H9 (cell line): ENCODE results near the gene PRKCB. TPM values are rescaled to one million over a fixed set of nuclear protein-coding genes. Genes with fewer than 3 reads are reported as not detected.

Experiments
- DNase-seq: peaks from one replicate; pipeline ENCODE4 v3.0.0-alpha.2; 2017
- H2AFZ ChIP-seq: one replicate; pipeline ENCODE4 v1.6.1; 2013; ENCODE audit warnings: mild to moderate bottlenecking, low read length, control low read depth, moderate library complexity
- H2AK5ac ChIP-seq: 2 replicates; pipeline ENCODE4 v1.6.1; 2013; ENCODE audit warnings: low read length, control low read depth, mixed read lengths; ENCODE audit not compliant: insufficient read length
- H2BK120ac ChIP-seq: one replicate; pipeline ENCODE4 v1.6.1; 2013; ENCODE audit warnings: low read depth, mild to moderate bottlenecking, low read length, control low read depth, inconsistent platforms; ENCODE audit not compliant: poor library complexity, severe bottlenecking
- H2BK12ac ChIP-seq: 2 replicates; pipeline ENCODE4 v1.6.1; 2013; ENCODE audit warnings: low read length, control low read depth, mixed read lengths, low read depth; ENCODE audit not compliant: insufficient read length
- H2BK15ac ChIP-seq: 2 replicates; pipeline ENCODE4 v1.6.1; 2013; ENCODE audit warnings: low read depth, low read length, control low read depth
- H2BK20ac ChIP-seq: one replicate; pipeline ENCODE4 v1.6.1; 2013; ENCODE audit warnings: low read depth, mild to moderate bottlenecking, low read length, control low read depth, inconsistent platforms; ENCODE audit not compliant: poor library complexity, severe bottlenecking
- H2BK5ac ChIP-seq: 2 replicates; pipeline ENCODE4 v1.6.1; 2013; ENCODE audit warnings: low read length, control low read depth, mixed read lengths; ENCODE audit not compliant: insufficient read length
- H3K14ac ChIP-seq: 2 replicates; pipeline ENCODE4 v1.6.1; 2013; ENCODE audit warnings: low read length, control low read depth; ENCODE audit not compliant: insufficient read depth
- H3K18ac ChIP-seq: 2 replicates; pipeline ENCODE4 v1.6.1; 2013; ENCODE audit warnings: low read depth, mild to moderate bottlenecking, mixed read lengths, low read length, control low read depth; ENCODE audit not compliant: insufficient read length
- H3K23ac ChIP-seq: 2 replicates; pipeline ENCODE4 v1.6.1; 2013; ENCODE audit warnings: low read length, control low read depth, mixed read lengths, low read depth; ENCODE audit not compliant: insufficient read length
- H3K23me2 ChIP-seq: 2 replicates; pipeline ENCODE4 v1.6.1; 2013; ENCODE audit warnings: low read depth, mild to moderate bottlenecking, mixed read lengths, low read length, control low read depth; ENCODE audit not compliant: insufficient read length, poor library complexity, severe bottlenecking
- H3K27ac ChIP-seq: 2 replicates; pipeline ENCODE4 v1.5.1; 2013; ENCODE audit warnings: low read length, control low read depth, mixed read lengths, low read depth; ENCODE audit not compliant: insufficient read length
- H3K27me3 ChIP-seq: 2 replicates; pipeline ENCODE4 v1.6.1; 2013; ENCODE audit warnings: low read length, control low read depth, inconsistent platforms; ENCODE audit not compliant: insufficient read depth
- H3K4ac ChIP-seq: 2 replicates; pipeline ENCODE4 v1.6.1; 2013; ENCODE audit warnings: low read depth, mild to moderate bottlenecking, control low read depth, inconsistent platforms, low read length, moderate library complexity
- H3K4me1 ChIP-seq: 2 replicates; pipeline ENCODE4 v1.6.1; 2013; ENCODE audit warnings: low read length, control low read depth, inconsistent platforms; ENCODE audit not compliant: insufficient read depth
- H3K4me2 ChIP-seq: 2 replicates; pipeline ENCODE4 v1.6.1; 2013; ENCODE audit warnings: low read length, control low read depth, mixed read lengths; ENCODE audit not compliant: insufficient read length, insufficient read depth
- H3K56ac ChIP-seq: 2 replicates; pipeline ENCODE4 v1.6.1; 2013; ENCODE audit warnings: low read depth, mild to moderate bottlenecking, mixed read lengths, low read length, control low read depth; ENCODE audit not compliant: insufficient read length
- H3K79me1 ChIP-seq: 2 replicates; pipeline ENCODE4 v1.6.1; 2013; ENCODE audit warnings: low read depth, mild to moderate bottlenecking, moderate library complexity, low read length, control low read depth, inconsistent platforms; ENCODE audit not compliant: insufficient read depth, poor library complexity, severe bottlenecking
- H3K79me2 ChIP-seq: 2 replicates; pipeline ENCODE4 v1.6.1; 2013; ENCODE audit warnings: low read length, control low read depth, inconsistent platforms; ENCODE audit not compliant: insufficient read depth
- H3K9ac ChIP-seq: 2 replicates; pipeline ENCODE4 v1.6.1; 2013; ENCODE audit warnings: low read length, control low read depth, mixed read lengths; ENCODE audit not compliant: insufficient read length; ENCODE audit errors: extremely low read depth
- H3K9me3 ChIP-seq: one replicate; pipeline ENCODE4 v1.6.1; 2013; ENCODE audit warnings: low read depth, low read length, inconsistent platforms; ENCODE audit not compliant: control insufficient read depth
- H3T11ph ChIP-seq: one replicate; pipeline ENCODE4 v1.6.1; 2013; ENCODE audit warnings: mild to moderate bottlenecking, low read length, control low read depth, inconsistent platforms
- H4K20me1 ChIP-seq: one replicate; pipeline ENCODE4 v1.6.1; 2013; ENCODE audit not compliant: control insufficient read depth, insufficient read length, insufficient read depth
- H4K5ac ChIP-seq: 2 replicates; pipeline ENCODE4 v1.6.1; 2013; ENCODE audit warnings: low read depth, mild to moderate bottlenecking, mixed read lengths, low read length, control low read depth; ENCODE audit not compliant: insufficient read length
- H4K8ac ChIP-seq: replicated peaks from 2 replicates; pipeline ENCODE4 v1.6.1; 2013; ENCODE audit warnings: low read length, control low read depth, mixed read lengths, low read depth; ENCODE audit not compliant: insufficient read length
- H4K91ac ChIP-seq: 2 replicates; pipeline ENCODE4 v1.6.1; 2013; ENCODE audit warnings: low read depth, mild to moderate bottlenecking, moderate library complexity, mixed read lengths, low read length, control low read depth; ENCODE audit not compliant: insufficient read length
- H3K27ac Mint-ChIP-seq, 3 experiments: 2 replicates in 2 of 3; 3 replicates in 1 of 3; pipeline ENCODE4 v1.8.0; 2020 to 2021; ENCODE audit warnings: mixed read lengths in 3 of 3, mild to moderate bottlenecking in 1 of 3, moderate library complexity in 1 of 3
- H3K27me3 Mint-ChIP-seq: 2 replicates; pipeline ENCODE4 v1.8.0; 2021; ENCODE audit warnings: low read depth, mild to moderate bottlenecking, moderate library complexity, mixed read lengths
- H3K36me3 Mint-ChIP-seq, 3 experiments: 2 replicates in 2 of 3; 3 replicates in 1 of 3; pipeline ENCODE4 v1.8.0; 2020 to 2021; ENCODE audit warnings: low read depth in 3 of 3, mixed read lengths in 3 of 3; ENCODE audit not compliant: insufficient read depth in 1 of 3
- H3K4me1 Mint-ChIP-seq, 2 experiments: 2 replicates each; pipeline ENCODE4 v1.8.0; 2020; ENCODE audit warnings: mixed read lengths in 2 of 2
- H3K4me3 Mint-ChIP-seq, 2 experiments: 2 replicates in 1 of 2; 3 replicates in 1 of 2; pipeline ENCODE4 v1.8.0; 2020 to 2021; ENCODE audit warnings: mild to moderate bottlenecking in 2 of 2, mixed read lengths in 2 of 2, moderate library complexity in 1 of 2
- H3K9me3 Mint-ChIP-seq, 2 experiments: 2 replicates in 1 of 2; 3 replicates in 1 of 2; pipeline ENCODE4 v1.8.0; 2020; ENCODE audit warnings: mild to moderate bottlenecking in 2 of 2, mixed read lengths in 2 of 2, moderate library complexity in 1 of 2
- CTCF ChIP-seq: fragments of 200-600 bp; sonication (generic); conservative IDR thresholded peaks from 3 replicates; pipeline ENCODE4 v1.8.0; 2021; ENCODE audit warnings: antibody characterized with exemption, mild to moderate bottlenecking
- WGBS: extraction: QIAGEN DNeasy Blood & Tissue Kit; methylation state at CpG from one replicate; pipeline ENCODE4 v1.1.7; 2013; ENCODE audit warnings: missing lambda C conversion rate, low lambda C conversion rate, mixed read lengths; ENCODE audit not compliant: insufficient read length; ENCODE audit errors: extremely low coverage; 5-methylcytosine and 5-hydroxymethylcytosine counted together
- total RNA-seq: library from RNA; stranded (reverse); gene quantifications from 2 replicates; pipeline ENCODE4 v1.2.1, GENCODE V29; 2021

The PRKCB gene
- total RNA-seq, 1 experiment from 2014 or later, result 7.0 TPM

GRCh38 chr16:24141466-24141865 is 305.7 kb downstream of the PRKCB start:
- Histone ChIP-seq H3K4ac (no peak overlapping the region), H3K23me2 (no peaks in the 10 kb centered on the region), H2BK120ac (no peak overlapping the region), H4K91ac (no peak overlapping the region), H3T11ph (no peak overlapping the region), H3K9ac (no peak overlapping the region), H3K4me2 (no peak overlapping the region), H3K79me1 (no peaks in the 10 kb centered on the region), H3K4me1 (peaks cover 1% of the 10 kb centered on the region), H4K8ac (no peak overlapping the region), H4K5ac (no peak overlapping the region), H3K27ac (no peak overlapping the region), H3K9me3 (no peaks in the 10 kb centered on the region), H2AFZ (no peak overlapping the region), H2BK5ac (no peak overlapping the region), H3K27me3 (no peaks in the 10 kb centered on the region), H3K18ac (no peak overlapping the region), H3K23ac (no peak overlapping the region), H2BK15ac (no peak overlapping the region), H2AK5ac (no peak overlapping the region), H3K79me2 (no peaks in the 10 kb centered on the region), H2BK12ac (no peak overlapping the region), H2BK20ac (no peak overlapping the region), H3K14ac (no peak overlapping the region; the same call in 1 of the 2 replicates), H4K20me1 (peaks cover 2% of the 10 kb centered on the region), H3K56ac (no peak overlapping the region)
- DNase-seq, result no peak
- no peak overlapping the region for H3K4me3 Mint-ChIP-seq
- H3K36me3 Mint-ChIP-seq, result peaks cover 7 to 13% (median 9%) of the 10 kb centered on the region in 3 experiments; a peak in 5 of 7 replicates
- H3K27me3 Mint-ChIP-seq, result no peaks in the 10 kb centered on the region
- WGBS, result no CpG with 5 or more reads among the region's 5 CpGs
- no peak for TF ChIP-seq CTCF
- H3K9me3 Mint-ChIP-seq, result peaks cover 6 to 10% of the 10 kb centered on the region in 2 experiments
- H3K4me1 Mint-ChIP-seq, result peaks cover 45 to 52% of the 10 kb centered on the region in 2 experiments
- peak overlapping the region; percentile 12 to 78 (median 52); a peak in 4 of 7 replicates for H3K27ac Mint-ChIP-seq
